Measurements from ENCODE around the gene HOXA6. TPM values are rescaled to one million over a fixed set of nuclear protein-coding genes. Genes with fewer than 3 reads are reported as not detected.

The HOXA6 gene
- total RNA-seq, 1 donor from 2014 or later: 6.5 TPM

DNA sequence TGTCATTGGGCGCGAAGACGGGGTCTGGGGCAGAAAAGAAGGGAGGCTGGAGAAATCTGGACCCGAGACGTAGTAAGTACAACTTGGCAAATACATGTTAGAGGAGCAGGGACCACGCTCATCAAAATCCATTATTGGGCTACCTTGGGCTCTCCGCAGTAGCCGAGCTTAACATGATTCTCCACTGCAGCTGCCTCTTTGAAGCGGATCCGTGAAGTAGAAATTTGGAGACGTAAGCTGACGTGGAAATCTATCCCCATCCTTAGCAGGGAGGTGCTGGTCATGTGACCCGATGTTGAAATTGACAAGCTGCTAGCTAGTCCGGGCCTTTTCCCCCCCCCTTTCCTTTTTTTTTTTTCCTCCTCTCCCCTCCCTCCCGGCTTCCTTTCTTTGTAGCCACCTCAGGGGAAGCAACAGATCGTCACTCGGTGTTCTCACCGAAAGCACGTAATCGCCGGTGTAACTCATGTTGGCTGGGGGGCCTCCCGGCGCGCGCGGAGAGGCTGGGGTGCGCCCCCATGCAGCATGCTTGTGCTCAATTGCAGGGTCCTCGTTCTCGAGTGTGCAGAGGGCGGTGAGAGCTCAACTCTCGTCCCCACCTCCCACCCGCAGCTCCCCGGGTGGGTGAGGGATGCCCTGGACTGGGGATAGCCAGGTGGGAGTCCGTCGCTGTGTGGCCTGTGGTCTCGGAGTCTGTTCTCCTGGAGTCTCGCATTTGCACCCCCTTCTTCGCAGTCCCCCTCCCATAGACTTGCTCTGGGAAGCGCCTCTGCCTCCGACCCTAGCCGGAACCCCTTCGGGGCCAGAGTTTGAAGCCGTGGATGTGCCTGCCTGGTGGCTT, 37.7 kb upstream of the HOXA6 start, which contains the start of gene HOXA11:
Gene HOXA11, minus strand, starts transcription at position 220 of the 841 bp plus-strand sequence. Its CDS starts 88 bp downstream, at position 132.
- Histone ChIP-seq H3K27me3 (peaks cover 100% of the 10 kb centered on the region), H3K27ac (no peak within 1 kb of the TSS), H3K4me3 (peak within 1 kb of the TSS; percentile 31), H3K36me3 (no peaks in the 10 kb centered on the region), H3K4me1 (peaks cover 41% of the 10 kb centered on the region), H3K9me3 (no peaks in the 10 kb centered on the region)
- TF ChIP-seq, protein P1, sequence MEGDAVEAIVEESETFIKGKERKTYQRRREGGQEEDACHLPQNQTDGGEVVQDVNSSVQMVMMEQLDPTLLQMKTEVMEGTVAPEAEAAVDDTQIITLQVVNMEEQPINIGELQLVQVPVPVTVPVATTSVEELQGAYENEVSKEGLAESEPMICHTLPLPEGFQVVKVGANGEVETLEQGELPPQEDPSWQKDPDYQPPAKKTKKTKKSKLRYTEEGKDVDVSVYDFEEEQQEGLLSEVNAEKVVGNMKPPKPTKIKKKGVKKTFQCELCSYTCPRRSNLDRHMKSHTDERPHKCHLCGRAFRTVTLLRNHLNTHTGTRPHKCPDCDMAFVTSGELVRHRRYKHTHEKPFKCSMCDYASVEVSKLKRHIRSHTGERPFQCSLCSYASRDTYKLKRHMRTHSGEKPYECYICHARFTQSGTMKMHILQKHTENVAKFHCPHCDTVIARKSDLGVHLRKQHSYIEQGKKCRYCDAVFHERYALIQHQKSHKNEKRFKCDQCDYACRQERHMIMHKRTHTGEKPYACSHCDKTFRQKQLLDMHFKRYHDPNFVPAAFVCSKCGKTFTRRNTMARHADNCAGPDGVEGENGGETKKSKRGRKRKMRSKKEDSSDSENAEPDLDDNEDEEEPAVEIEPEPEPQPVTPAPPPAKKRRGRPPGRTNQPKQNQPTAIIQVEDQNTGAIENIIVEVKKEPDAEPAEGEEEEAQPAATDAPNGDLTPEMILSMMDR (IDR thresholded peaks at IDR 0.05): no peak
- DNase-seq: peak; percentile 59
- ATAC-seq: no peak
- intact Hi-C loops (cut with DNase I): no loop called here

DNA sequence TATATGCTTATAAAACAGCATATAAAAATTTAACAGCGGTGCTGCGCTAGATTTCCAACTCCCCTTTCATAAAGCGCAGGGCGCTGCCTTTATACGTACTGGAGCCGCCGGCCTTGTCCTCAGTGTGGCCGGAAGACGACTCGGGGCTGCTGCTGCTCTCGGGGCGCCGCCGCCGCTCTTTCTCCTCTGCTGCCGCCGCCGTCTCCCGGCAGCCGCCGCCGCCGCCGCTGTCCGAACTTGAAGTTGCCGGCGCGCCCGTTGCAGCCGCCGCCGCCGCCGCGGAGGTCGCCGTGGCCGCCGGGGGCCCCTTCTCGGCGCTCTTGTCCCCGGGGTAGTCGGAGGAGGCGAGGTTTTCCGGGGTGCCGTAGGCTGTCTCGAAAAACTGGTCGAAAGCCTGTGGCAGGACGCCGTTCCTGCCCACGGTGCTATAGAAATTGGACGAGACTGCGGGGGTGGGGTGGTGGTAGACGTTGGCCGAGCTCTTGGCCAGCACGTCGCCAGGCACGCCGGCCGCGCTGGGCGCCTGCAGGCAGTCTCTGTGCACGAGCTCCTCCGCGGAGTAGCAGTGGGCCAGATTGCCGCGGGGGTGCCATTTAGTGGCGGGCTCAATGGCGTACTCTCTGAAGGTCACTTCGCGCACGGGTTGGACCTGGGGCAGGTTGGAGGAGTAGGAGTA, 36.9 kb upstream of the HOXA6 start:
- intact Hi-C loops (cut with DNase I): no loop called here
- no peak for ATAC-seq
- TF ChIP-seq, protein P1 (IDR thresholded peaks at IDR 0.05): no peak
- Histone ChIP-seq H3K9me3 (no peaks in the 10 kb centered on the region), H3K4me1 (peaks cover 41% of the 10 kb centered on the region), H3K27me3 (peaks cover 100% of the 10 kb centered on the region), H3K27ac (no peak overlapping the region), H3K4me3 (peak overlapping the region; percentile 31), H3K36me3 (no peaks in the 10 kb centered on the region)
- DNase-seq: peak; percentile 68

DNA sequence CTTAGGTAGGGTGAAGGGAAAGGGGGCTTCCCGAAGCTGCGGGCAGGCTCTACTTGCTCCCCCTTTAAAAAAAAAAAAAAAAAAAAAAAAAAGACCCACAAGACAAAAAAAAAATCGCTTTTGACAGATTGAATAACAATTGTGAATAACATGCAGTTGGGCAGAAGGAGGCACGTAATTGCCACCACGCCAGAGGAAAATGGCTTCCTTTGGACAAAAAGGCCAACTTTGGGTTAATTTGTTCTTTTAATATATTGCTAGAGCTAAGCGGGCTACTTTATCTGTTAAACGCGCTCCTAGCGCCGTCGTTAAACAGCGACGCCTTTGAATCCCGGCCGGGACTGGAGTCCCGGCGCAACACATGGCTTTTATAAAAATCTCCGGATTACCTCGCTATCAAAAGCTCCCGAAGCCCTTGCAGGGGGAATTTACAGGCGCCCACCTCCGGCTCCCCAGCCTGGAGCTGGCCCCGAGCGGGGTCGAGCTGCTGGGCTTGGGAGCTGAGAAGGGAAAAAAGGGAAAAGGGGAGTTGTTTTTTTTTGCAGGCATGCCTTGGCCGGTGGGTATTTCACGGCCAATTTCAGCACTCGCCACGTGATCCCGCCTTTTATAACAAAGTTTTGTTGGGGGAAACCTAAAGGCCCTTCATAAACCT, 36.2 kb upstream of the HOXA6 start:
- H3K36me3 ChIP-seq: no peaks in the 10 kb centered on the region
- no peak overlapping the region for H3K27ac ChIP-seq
- no peaks in the 10 kb centered on the region for H3K9me3 ChIP-seq
- TF ChIP-seq, protein P1 (IDR thresholded peaks at IDR 0.05): no peak
- intact Hi-C loops (cut with DNase I): no loop called here
- peak overlapping the region; percentile 31 for H3K4me3 ChIP-seq
- H3K4me1 ChIP-seq: peaks cover 36% of the 10 kb centered on the region
- DNase-seq (peak; percentile 42), ATAC-seq (no peak)
- H3K27me3 ChIP-seq: peaks cover 100% of the 10 kb centered on the region

DNA sequence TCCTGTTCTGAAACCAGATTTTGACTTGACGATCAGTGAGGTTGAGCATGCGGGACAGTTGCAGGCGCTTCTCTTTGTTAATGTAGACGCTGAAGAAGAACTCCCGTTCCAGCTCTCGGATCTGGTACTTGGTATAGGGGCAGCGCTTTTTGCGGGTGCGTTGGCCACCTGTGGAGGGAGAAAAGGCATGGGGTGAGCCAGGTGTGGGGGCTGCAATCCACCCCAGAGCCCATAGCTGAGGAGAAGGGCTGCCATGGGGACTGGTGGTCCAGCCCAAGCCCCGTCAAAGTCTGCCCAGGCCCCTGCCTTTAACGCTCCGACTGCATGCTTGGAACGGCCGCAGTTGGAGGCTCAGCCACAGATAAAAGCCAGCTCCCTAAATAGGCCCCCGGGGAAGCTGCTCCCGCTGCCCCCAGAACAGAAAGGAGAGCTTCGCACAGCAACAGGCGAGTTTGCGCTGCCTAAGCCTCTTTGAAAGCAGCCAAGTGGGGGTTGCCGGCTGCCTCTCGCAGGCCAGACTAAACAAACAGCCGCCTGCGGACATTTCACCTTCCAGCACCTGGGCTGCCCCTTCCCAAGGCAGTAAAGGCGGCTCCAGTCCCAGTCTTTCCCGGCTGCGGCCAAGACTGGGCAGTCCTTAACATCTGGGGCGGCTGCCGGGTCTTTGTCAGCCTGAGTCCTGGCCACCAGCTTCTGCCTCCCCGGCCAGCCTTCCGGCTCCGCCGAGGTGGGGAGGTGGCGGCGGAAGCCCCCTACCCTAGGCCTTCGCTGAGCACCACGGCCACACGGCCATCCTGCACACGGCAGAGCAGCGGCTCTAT, 35.5 kb upstream of the HOXA6 start:
- H3K27ac ChIP-seq: no peak overlapping the region
- TF ChIP-seq, protein P1 (IDR thresholded peaks at IDR 0.05): no peak
- DNase-seq (peak; percentile 56), ATAC-seq (no peak)
- H3K4me1 ChIP-seq: peaks cover 28% of the 10 kb centered on the region
- peaks cover 100% of the 10 kb centered on the region for H3K27me3 ChIP-seq
- H3K9me3 ChIP-seq: no peaks in the 10 kb centered on the region
- no peaks in the 10 kb centered on the region for H3K36me3 ChIP-seq
- intact Hi-C loops (cut with DNase I): no loop called here
- no peak overlapping the region for H3K4me3 ChIP-seq

DNA sequence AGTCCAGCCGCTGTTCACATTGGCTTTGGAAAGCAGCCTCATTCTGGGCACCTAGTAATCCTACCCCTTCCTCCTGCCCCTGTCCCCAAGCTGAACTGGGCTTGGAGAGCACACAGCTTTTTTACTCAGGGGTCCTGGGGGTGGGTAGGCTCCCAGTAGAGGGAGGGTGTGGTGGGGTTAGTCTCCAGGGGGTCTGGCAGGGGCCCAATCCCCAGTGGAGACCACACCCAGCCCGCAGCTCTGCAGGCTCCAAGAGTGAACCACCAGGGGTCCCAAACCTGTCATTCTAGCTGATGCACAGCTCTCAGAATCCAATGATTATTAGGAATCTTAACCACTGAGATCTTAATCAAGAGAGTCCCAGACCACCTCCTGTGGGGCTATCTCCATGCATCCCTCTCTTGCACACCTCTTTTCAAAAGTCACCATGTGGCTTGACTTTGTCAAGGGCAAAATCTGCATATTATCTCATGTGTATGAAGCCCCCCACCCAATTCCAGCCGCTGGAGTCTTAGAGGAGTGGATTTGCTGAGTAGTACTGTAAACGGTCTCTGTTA, 34.8 kb upstream of the HOXA6 start:
- Histone ChIP-seq H3K27ac (no peak overlapping the region), H3K9me3 (no peaks in the 10 kb centered on the region), H3K36me3 (no peaks in the 10 kb centered on the region), H3K27me3 (peaks cover 100% of the 10 kb centered on the region), H3K4me3 (no peak overlapping the region), H3K4me1 (peaks cover 21% of the 10 kb centered on the region)
- TF ChIP-seq, protein P1 (IDR thresholded peaks at IDR 0.05): no peak
- intact Hi-C loops (cut with DNase I): no loop called here
- DNase-seq (no peak), ATAC-seq (no peak)
